OCI-LY7 (cell line): ENCODE data around the gene RBM42. TPM values are rescaled to one million over a fixed set of nuclear protein-coding genes. Genes with fewer than 3 reads are reported as not detected.

Experiments used
- BruUV-seq: library from RNA; stranded (reverse); fragments of 400-500 nt; replicated peaks from 2 replicates; lab custom pipeline; 2021; lab: Mats Ljungman, UMichigan
- CTCF ChIA-PET: fragments of 300-600 bp; sonication (Branson Sonifier 250); formaldehyde crosslinking; loops from one replicate; lab custom pipeline; 2022; ENCODE audit warnings: antibody characterized with exemption; ENCODE audit not compliant: unreplicated experiment; lab: Charles Lee
- POLR2A ChIA-PET: fragments of 300-600 bp; sonication (Branson Sonifier 250); formaldehyde crosslinking; loops from one replicate; lab custom pipeline; 2022; ENCODE audit warnings: antibody characterized with exemption; lab: Charles Lee
- DNase-seq: peaks from one replicate; pipeline ENCODE4 v3.0.0-alpha.2; 2015; ENCODE audit warnings: low spot score
- H2AFZ ChIP-seq: fragments of 200-600 bp; sonication (generic), shearing (Covaris generic); 2 replicates; pipeline ENCODE4 v1.6.1; 2014; ENCODE audit warnings: mild to moderate bottlenecking, antibody characterized with exemption, low read length, moderate library complexity
- H3K27ac ChIP-seq: fragments of 200-600 bp; sonication (generic); 2 replicates; pipeline ENCODE4 v1.5.1; 2014; ENCODE audit warnings: mixed run types, low read depth, mild to moderate bottlenecking, moderate library complexity, low read length, inconsistent platforms; ENCODE audit not compliant: poor library complexity, severe bottlenecking
- H3K36me3 ChIP-seq: fragments of 200-600 bp; sonication (generic); 2 replicates; pipeline ENCODE4 v1.6.1; 2014; ENCODE audit warnings: mild to moderate bottlenecking, antibody characterized with exemption, low read length, moderate library complexity, mixed read lengths; ENCODE audit not compliant: insufficient read depth
- H3K4me1 ChIP-seq: fragments of 200-600 bp; sonication (generic); 2 replicates; pipeline ENCODE4 v1.5.1; 2014; ENCODE audit warnings: mild to moderate bottlenecking, low read length; ENCODE audit not compliant: insufficient read depth, poor library complexity, severe bottlenecking
- H3K4me2 ChIP-seq: fragments of 200-600 bp; sonication (generic); 2 replicates; pipeline ENCODE4 v1.6.1; 2014; ENCODE audit warnings: mild to moderate bottlenecking, low read length
- H3K4me3 ChIP-seq: fragments of 200-600 bp; sonication (generic); 2 replicates; pipeline ENCODE4 v1.5.1; 2014; ENCODE audit warnings: mild to moderate bottlenecking, low read depth, low read length; ENCODE audit not compliant: poor library complexity, severe bottlenecking
- H3K79me2 ChIP-seq: fragments of 200-600 bp; sonication (generic); 2 replicates; pipeline ENCODE4 v1.6.1; 2016; ENCODE audit warnings: low read depth, mild to moderate bottlenecking, low read length, moderate library complexity, mixed read lengths; ENCODE audit not compliant: insufficient read depth
- H3K9me2 ChIP-seq: fragments of 200-600 bp; sonication (generic); 2 replicates; pipeline ENCODE4 v1.6.1; 2016; ENCODE audit warnings: mild to moderate bottlenecking, low read length, mixed read lengths; ENCODE audit not compliant: insufficient read depth
- H3K9me3 ChIP-seq: fragments of 200-600 bp; sonication (generic); 2 replicates; pipeline ENCODE4 v1.6.1; 2014; ENCODE audit warnings: mild to moderate bottlenecking, mixed run types, low read length, mixed read lengths
- H4K20me1 ChIP-seq: fragments of 200-600 bp; sonication (generic); 2 replicates; pipeline ENCODE4 v1.6.1; 2014; ENCODE audit warnings: mild to moderate bottlenecking, antibody characterized with exemption, low read length, moderate library complexity, mixed read lengths; ENCODE audit not compliant: insufficient read depth
- EZH2phosphoT487 ChIP-seq: fragments of 200-600 bp; sonication (generic); IDR thresholded peaks from 2 replicates; pipeline ENCODE4 v1.6.1; 2018; ENCODE audit warnings: low read depth, borderline replicate concordance, mild to moderate bottlenecking, mixed run types, antibody characterized with exemption, low read length, moderate library complexity, mixed read lengths
- intact Hi-C: fragments of 100-400 bp; cut with micrococcal nuclease; formaldehyde crosslinking; loops from one replicate; pipeline ENCODE4 v1.10.0; 2022; ENCODE audit not compliant: unreplicated experiment
- total RNA-seq, 2 experiments: library from RNA; depleted of rRNA in 1 of 2; stranded (reverse); fragments of >200 nt in 1 of 2; shearing (Covaris generic) in 1 of 2; gene quantifications; 2 replicates each; pipeline ENCODE4 v1.2.3, GENCODE V29; 2014 to 2022
- TF ChIP-seq, protein P1 (sequence below): fragments of 200-600 bp; sonication (generic); conservative IDR thresholded peaks from 2 replicates; pipeline ENCODE4 v1.5.1; 2014; ENCODE audit warnings: mild to moderate bottlenecking, antibody characterized with exemption, low read length, moderate library complexity, mixed read lengths

The RBM42 gene
- total RNA-seq, 2 experiments from 2014 or later, result 62.0 to 115 TPM

DNA sequence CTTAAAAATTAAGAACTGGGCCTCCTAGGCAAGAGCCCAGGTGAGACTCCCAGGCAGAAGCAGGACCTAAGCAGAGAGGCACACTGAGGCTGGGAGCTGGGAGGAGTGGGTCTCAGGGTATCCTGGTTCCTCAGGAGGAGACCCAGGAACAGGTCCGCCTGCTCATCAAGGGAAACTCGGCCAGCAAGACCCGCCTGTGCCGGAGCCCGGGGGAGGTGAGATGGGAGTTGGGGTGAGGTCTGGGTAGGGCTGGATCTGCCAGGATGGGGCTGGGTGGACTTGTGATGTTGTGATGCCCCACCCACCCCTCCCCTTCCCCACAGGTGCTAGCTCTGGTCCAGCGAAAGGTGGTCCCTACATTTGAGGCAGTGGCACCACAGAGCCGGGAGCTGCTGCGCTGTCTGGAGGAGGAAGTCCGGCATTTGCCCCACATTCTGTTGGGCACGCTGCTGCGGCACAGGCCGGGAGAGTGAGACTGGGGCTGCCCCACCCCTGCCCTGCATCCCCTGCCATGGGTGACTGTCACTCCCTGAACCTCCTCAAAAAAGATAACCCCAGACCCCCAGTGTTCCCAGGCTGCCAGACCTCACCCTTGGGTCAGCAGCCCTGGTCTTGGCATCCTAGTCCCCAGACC, 9.4 kb upstream of the RBM42 start:
- Histone ChIP-seq H3K4me3 (no peak overlapping the region), H3K9me3 (no peaks in the 10 kb centered on the region), H4K20me1 (no peaks in the 10 kb centered on the region), H3K4me2 (no peak overlapping the region), H3K36me3 (peaks cover 35% of the 10 kb centered on the region; the same call in 1 of the 2 replicates), H3K27ac (no peak overlapping the region), H3K79me2 (no peaks in the 10 kb centered on the region), H2AFZ (no peak overlapping the region), H3K4me1 (no peaks in the 10 kb centered on the region), H3K9me2 (no peaks in the 10 kb centered on the region)
- DNase-seq, result no peak
- ChIA-PET CTCF (no interaction called here), POLR2A (no interaction called here)
- no peak for TF ChIP-seq EZH2phosphoT487
- TF ChIP-seq, protein P1, sequence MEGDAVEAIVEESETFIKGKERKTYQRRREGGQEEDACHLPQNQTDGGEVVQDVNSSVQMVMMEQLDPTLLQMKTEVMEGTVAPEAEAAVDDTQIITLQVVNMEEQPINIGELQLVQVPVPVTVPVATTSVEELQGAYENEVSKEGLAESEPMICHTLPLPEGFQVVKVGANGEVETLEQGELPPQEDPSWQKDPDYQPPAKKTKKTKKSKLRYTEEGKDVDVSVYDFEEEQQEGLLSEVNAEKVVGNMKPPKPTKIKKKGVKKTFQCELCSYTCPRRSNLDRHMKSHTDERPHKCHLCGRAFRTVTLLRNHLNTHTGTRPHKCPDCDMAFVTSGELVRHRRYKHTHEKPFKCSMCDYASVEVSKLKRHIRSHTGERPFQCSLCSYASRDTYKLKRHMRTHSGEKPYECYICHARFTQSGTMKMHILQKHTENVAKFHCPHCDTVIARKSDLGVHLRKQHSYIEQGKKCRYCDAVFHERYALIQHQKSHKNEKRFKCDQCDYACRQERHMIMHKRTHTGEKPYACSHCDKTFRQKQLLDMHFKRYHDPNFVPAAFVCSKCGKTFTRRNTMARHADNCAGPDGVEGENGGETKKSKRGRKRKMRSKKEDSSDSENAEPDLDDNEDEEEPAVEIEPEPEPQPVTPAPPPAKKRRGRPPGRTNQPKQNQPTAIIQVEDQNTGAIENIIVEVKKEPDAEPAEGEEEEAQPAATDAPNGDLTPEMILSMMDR, result no peak
- BruUV-seq, result no TSS peak
- intact Hi-C loops, result no loop called here

DNA sequence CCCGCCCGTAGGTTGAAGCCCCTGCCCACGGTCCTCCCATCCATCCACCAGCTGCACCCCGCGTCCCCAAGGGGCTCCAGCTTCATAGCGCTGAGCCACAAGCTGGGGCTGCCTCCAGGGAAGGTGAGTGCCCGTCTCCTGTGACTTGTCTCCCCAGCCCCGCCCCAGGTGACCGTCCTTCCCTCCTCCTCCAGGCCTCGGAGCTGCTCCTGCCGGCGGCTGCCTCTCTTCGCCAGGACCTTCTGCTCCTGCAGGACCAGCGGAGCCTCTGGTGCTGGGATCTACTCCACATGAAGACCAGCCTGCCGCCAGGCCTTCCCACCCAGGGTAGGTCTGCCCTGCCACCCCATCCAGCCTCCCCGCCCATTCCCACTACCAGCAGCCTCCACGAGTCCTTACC, 8.8 kb upstream of the RBM42 start:
- Histone ChIP-seq H3K9me3 (no peaks in the 10 kb centered on the region), H3K4me2 (no peak overlapping the region), H3K9me2 (no peaks in the 10 kb centered on the region), H4K20me1 (no peaks in the 10 kb centered on the region), H2AFZ (no peak overlapping the region), H3K36me3 (peaks cover 34% of the 10 kb centered on the region; the same call in 1 of the 2 replicates), H3K4me3 (no peak overlapping the region), H3K79me2 (no peaks in the 10 kb centered on the region), H3K27ac (no peak overlapping the region), H3K4me1 (no peaks in the 10 kb centered on the region)
- ChIA-PET CTCF (no interaction called here), POLR2A (no interaction called here)
- no TSS peak for BruUV-seq
- no peak for DNase-seq
- intact Hi-C loops, result no loop called here
- no peak for TF ChIP-seq EZH2phosphoT487
- TF ChIP-seq, protein P1, result no peak

DNA sequence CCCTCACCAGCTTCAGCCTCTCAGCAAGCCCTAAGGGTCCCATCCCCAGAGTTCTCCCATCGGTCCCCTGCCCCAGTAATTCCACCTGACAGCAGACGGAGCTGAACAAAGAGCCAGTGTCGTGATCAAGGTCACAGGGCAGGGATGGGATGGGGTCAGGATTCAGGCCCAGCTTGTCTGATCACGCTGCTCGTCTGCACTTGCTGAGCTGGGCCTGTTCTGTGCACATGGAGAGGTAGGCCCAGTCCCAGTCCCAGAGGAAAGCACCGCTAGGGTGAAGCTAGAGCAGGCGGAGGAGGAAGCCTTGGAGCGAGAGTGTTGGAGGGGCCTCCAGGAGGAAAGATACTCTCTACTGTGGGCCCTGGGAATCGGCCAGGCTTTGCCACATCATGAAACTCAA, 7.1 kb upstream of the RBM42 start:
- H3K79me2 ChIP-seq, result no peaks in the 10 kb centered on the region
- POLR2A ChIA-PET, result no interaction called here
- H2AFZ ChIP-seq, result no peak overlapping the region
- no peak overlapping the region for H3K27ac ChIP-seq
- TF ChIP-seq EZH2phosphoT487, result no peak
- TF ChIP-seq, protein P1, result no peak
- H3K9me3 ChIP-seq, result no peaks in the 10 kb centered on the region
- no peak overlapping the region for H3K4me3 ChIP-seq
- H3K4me2 ChIP-seq, result no peak overlapping the region
- BruUV-seq, result no TSS peak
- H3K36me3 ChIP-seq, result 0 out of 2 replicates have a peak, but pooled peaks cover 23% of the 10 kb centered on the region
- intact Hi-C loops, result no loop called here
- CTCF ChIA-PET, result no interaction called here
- H4K20me1 ChIP-seq, result no peaks in the 10 kb centered on the region
- no peak for DNase-seq
- H3K4me1 ChIP-seq, result no peaks in the 10 kb centered on the region
- no peaks in the 10 kb centered on the region for H3K9me2 ChIP-seq
